ENCODE data around the gene DIS3L2. TPM values are rescaled to one million over a fixed set of nuclear protein-coding genes. Genes with fewer than 3 reads are reported as not detected.

Gene DIS3L2
- total and polyA plus RNA-seq, 2 of the 4 experiments (the other 2 are of a cell fraction), result 14.7 to 19.2 TPM

- H4K20me1 ChIP-seq (ENCODE audit: insufficient read depth, low read length), result no peaks in the 10 kb centered on the region
- no peak overlapping the region for H3K4me3 ChIP-seq (ENCODE audit: insufficient read depth, low read depth, low read length)
- no peak overlapping the region for H2AK9ac ChIP-seq (replicated peaks; ENCODE audit: low read depth, low read length, poor library complexity)
- intact Hi-C loops (cut with micrococcal nuclease) (no loop called here), in situ Hi-C loops (cut with MboI; ENCODE audit: low sequenced_read_pairs) (no loop called here), dilution Hi-C loops (cut with HindIII; ENCODE audit: low sequenced_read_pairs, unreplicated experiment) (no loop called here)
- H4K8ac ChIP-seq (ENCODE audit: low read depth in 2 of 2, low read length in 2 of 2), result no peak overlapping the region
- H3K79me1 ChIP-seq (ENCODE audit: low read depth in 1 of 2, low read length in 2 of 2), result no peaks in the 10 kb centered on the region
- H3K23ac ChIP-seq (ENCODE audit: low read depth, low read length), result no peak overlapping the region
- DNase-seq, result no peak
- H4K91ac ChIP-seq (ENCODE audit: insufficient read depth, low read depth, low read length), result no peak overlapping the region
- no peak for ATAC-seq (ENCODE audit: low read depth)
- H2BK20ac ChIP-seq (ENCODE audit: low read depth, low read length), result no peak overlapping the region
- no peaks in the 10 kb centered on the region for H3K9me1 ChIP-seq (ENCODE audit: insufficient read depth, low read length)
- H2BK120ac ChIP-seq (ENCODE audit: low read depth, low read length), result no peak overlapping the region
- no peak overlapping the region for H3K14ac ChIP-seq (replicated peaks; ENCODE audit: low read depth, low read length)
- no peak overlapping the region for H4K5ac ChIP-seq (ENCODE audit: low read depth, low read length)
- no peak overlapping the region for H3K56ac ChIP-seq (ENCODE audit: extremely low read depth, insufficient read depth, low read length)
- no peak overlapping the region for H3K9ac ChIP-seq (ENCODE audit: low read depth, low read length)
- H2AK5ac ChIP-seq (ENCODE audit: low read depth, low read length), result no peak overlapping the region
- H3K36me3 ChIP-seq (ENCODE audit: control insufficient read depth, insufficient read depth, low read length), result no peaks in the 10 kb centered on the region
- ChIA-PET CTCF (no interaction called here), POLR2A (ENCODE audit: unreplicated experiment) (no interaction called here)
- H3K27me3 ChIP-seq (ENCODE audit: control insufficient read depth, insufficient read depth, low read length), result peaks cover 39% of the 10 kb centered on the region
- TF ChIP-seq ELK1 (IDR thresholded peaks at IDR 0.05; ENCODE audit: borderline replicate concordance, low read depth, low read length) (no peak), RAD21 (IDR thresholded peaks at IDR 0.05; ENCODE audit: low read length) (no peak), CEBPB (IDR thresholded peaks at IDR 0.05; ENCODE audit: low read depth, low read length) (no peak), FOS (IDR thresholded peaks at IDR 0.05; ENCODE audit: low read depth, low read length) (no peak), POLR2A (IDR thresholded peaks at IDR 0.05; ENCODE audit: low read depth, low read length) (no peak), MXI1 (IDR thresholded peaks at IDR 0.05; ENCODE audit: borderline replicate concordance, low read depth, low read length) (no peak), NFE2L2 (IDR thresholded peaks at IDR 0.05; ENCODE audit: low read depth, low read length) (no peak), MAFK (IDR thresholded peaks at IDR 0.05; ENCODE audit: low read depth, low read length) (no peak), SMC3 (IDR thresholded peaks at IDR 0.05; ENCODE audit: low read depth, low read length) (no peak), USF2 (IDR thresholded peaks at IDR 0.05; ENCODE audit: low read depth, low read length) (no peak), RFX5 (IDR thresholded peaks at IDR 0.05; ENCODE audit: low read depth, low read length) (no peak), BHLHE40 (IDR thresholded peaks at IDR 0.05; ENCODE audit: low read depth, low read length) (no peak), RCOR1 (IDR thresholded peaks at IDR 0.05; ENCODE audit: insufficient replicate concordance, low read length) (no peak), CTCF (conservative IDR thresholded peaks at IDR 0.05; ENCODE audit: low read depth, low read length) (no peak), CHD1 (IDR thresholded peaks at IDR 0.05; ENCODE audit: low read depth, low read length) (no peak), MAZ (IDR thresholded peaks at IDR 0.05; ENCODE audit: borderline replicate concordance, low read depth, low read length) (no peak)
- no peaks in the 10 kb centered on the region for H3K9me3 ChIP-seq (ENCODE audit: control insufficient read depth, insufficient read depth, low read length)
- no peak overlapping the region for H3K4me2 ChIP-seq (ENCODE audit: low read depth, low read length)
- no peak overlapping the region for H2AFZ ChIP-seq (replicated peaks; ENCODE audit: low read length, poor library complexity)
- no TSS peak for BruUV-seq (replicated peaks)
- no peak overlapping the region for H3K27ac ChIP-seq (ENCODE audit: insufficient read depth, low read length)
- H3K4me1 ChIP-seq (ENCODE audit: control insufficient read depth, insufficient read depth, low read length), result no peaks in the 10 kb centered on the region
- no peak overlapping the region for H3K4ac ChIP-seq (ENCODE audit: low read depth, low read length)
- no peak overlapping the region for H3K18ac ChIP-seq (ENCODE audit: low read depth, low read length)
- H2BK5ac ChIP-seq (ENCODE audit: low read depth, low read length, poor library complexity, severe bottlenecking), result no peak overlapping the region
- WGBS, 2 experiments (ENCODE audit: extremely low coverage in 2 of 2, insufficient read length in 1 of 2), result 78% methylated on average over 18 of the region's 21 CpGs; no CpG with 5 or more reads in 1 of the 2 experiments
- no peak overlapping the region for H2BK15ac ChIP-seq (ENCODE audit: low read depth, low read length)
Measured at GRCh38 chr2:231918501-231919330, 42.8 kb upstream of the DIS3L2 start.
